NCI-H1694 treated with DMSO at 0.1 percent for 48 hours (cell line): Measurements from ENCODE around the gene TWF1.
"Not testable (repeated sequence)": the region's sequence is repeated elsewhere in the genome, so short reads cannot be mapped to it uniquely, and the experiment has no call there.

Experiments
- DNase-seq: peaks from one replicate; lab custom pipeline; 2025; lab: John Stamatoyannopoulos, UW

The TWF1 gene

GRCh38 chr12:43805860-43806736 is at the start of gene TWF1:
Gene TWF1 (minus strand): TSS chr12:43806317. CDS start chr12:43806245, 72 bp downstream.
- peak; percentile 47 for DNase-seq

DNA sequence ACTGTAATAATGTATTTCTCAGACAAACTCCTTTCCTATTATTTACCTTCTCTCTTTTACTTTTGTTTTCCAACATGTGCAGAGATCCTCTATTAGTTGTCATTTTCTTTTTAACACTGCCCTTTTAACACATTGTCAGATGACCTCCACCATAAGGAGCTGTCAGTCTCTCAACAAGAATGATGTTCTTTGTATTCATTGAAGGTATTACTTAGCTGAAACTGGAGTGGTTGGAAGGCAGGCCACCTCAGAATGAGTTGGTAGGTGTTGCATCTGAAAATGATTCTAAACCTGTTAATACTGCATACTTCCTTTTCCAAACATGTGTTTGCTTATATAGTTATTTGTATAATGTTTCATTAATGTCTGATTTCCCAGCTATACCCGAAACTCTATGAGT is 46.6 kb upstream of the TWF1 start:
- DNase-seq = no peak

DNA sequence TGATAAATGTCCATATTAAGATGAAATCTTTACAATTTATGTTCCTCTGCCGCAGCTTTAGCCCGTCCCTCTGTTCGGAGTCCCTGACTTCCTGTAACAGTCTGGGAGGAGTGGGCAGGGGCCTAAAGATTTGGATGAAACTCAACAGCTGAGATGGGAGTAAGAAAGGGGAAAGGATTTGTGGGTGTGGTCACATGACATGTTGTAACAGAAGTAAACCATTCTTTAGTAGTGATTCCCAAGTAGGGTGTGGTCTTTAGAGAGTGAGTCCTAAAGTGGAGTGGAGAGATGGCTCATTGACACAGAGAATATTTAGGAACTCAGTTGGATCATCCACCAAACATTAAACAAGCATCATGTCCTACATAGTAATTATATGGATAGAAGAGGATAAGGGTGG is 42.7 kb upstream of the TWF1 start:
- DNase-seq = no peak

DNA sequence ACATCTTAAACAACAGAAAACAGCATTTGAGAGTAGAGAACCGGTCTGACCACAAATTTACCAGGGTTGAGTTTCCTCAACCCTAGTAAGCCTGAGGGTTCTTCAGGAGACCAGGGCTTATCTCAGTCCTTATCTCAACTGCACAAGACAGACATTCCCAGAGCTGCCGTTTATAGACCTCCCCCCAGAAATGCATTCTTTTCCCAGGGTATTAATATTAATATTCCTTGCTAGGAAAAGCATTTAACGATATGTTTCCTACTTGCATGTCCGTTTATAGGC is 42.0 kb upstream of the TWF1 start:
- DNase-seq = no peak

DNA sequence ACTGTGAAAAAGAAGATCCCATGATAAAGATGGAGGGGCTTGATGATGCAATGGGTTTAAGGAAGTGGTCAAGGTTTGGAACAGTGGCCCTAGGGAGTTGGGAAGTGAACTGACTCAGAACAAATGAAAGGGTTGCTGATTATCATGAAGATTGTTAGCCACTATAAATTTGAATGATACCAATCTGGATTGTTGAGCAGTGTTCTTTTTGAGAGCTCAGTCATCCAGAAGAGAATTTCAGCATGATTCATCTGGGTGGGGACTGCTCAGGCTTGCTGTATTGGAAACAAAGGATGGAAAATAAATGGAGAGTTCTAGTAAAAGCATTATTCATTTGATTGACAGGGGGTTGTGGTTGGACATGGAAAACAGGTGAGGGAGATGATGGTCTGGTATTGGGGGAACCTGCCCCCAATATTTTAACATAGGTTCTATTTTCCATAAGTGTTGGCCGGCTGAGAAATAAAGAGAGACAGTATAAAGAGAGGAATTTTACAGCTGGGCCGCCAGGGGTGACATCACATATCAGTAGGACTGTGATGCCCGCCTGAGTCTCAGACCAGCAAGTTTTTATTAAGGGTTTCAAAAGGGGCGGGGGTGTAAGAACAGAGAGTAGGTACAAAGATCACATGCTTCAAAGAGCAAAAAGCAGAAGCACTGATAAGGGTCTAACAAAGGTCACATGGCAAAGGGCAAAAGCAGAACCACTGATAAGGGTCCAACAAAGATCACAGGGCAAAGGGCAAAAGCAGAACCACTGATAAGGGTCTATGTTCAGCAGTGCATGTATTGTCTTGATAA is 41.5 kb upstream of the TWF1 start:
- not testable (repeated sequence) for DNase-seq

DNA sequence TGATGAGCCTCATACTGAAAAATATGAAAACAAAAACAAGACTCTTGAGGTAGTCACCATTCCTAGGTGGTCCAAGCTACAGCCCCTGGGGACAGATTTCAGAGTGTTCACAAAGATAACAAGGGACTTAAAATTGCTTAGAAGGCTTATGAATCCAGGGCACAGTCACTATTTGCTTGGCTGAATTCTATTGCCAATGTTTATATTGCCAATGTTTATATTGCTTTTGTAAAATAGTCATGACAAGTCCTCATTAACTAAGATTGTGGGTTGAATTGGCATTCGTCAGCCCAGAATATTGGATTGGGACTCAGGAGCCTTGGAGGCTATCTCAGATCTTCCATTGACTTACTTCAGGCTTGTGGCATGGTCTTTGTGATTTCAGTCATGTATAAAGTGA is 36.1 kb upstream of the TWF1 start:
- no peak for DNase-seq

- no peak for DNase-seq
Observed at GRCh38 chr12:43841253-43841652, 35.1 kb upstream of the TWF1 start.

DNA sequence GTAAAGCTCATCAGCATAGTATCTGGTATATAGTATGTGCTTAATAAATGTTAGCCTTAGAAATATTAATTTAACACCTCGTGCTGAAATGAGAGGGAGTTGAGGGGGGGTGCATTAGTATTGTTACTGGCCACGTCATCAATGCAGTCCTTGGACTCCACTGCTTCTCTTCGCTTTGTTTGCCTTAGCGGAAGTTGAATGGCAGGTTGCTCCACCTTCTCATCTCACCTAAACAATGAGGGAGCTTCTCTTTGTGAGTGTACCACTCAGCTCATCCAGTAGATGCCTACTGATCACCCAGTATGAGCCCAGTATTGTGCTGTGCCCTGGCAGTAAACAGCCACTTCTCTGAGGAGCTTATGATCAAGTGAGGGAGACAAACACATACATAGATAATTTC is 34.2 kb upstream of the TWF1 start:
- no peak for DNase-seq

DNA sequence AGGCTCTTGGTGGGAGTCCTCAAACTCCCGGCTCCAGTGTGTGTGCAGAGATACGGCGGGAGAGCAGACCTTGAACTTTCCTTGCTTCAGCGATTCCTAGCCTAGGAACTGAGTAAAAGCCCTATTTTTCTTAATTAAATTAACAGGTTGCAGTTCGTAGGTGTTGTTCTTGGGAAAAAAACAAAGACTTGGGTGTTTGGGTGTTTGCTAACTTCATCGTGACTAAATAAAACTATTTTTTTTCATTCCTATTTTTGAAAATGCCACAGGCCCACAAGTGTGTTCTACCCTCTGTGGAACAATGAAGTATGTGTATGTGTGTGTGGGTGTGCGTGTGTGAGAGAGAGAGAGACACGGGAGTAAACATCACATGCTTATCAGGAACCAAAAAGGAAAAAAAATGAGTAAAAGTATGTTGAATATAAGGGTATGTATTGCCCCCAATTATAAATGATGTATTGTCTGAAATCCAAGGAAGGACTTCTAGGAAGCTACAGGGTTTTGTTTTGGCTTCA is 30.4 kb upstream of the TWF1 start:
- no peak for DNase-seq

- DNase-seq = no peak
Observed at GRCh38 chr12:43835656-43836474, 29.7 kb upstream of the TWF1 start, which contains the start of gene TMEM117. Gene TMEM117 (plus strand): TSS chr12:43836081.

DNA sequence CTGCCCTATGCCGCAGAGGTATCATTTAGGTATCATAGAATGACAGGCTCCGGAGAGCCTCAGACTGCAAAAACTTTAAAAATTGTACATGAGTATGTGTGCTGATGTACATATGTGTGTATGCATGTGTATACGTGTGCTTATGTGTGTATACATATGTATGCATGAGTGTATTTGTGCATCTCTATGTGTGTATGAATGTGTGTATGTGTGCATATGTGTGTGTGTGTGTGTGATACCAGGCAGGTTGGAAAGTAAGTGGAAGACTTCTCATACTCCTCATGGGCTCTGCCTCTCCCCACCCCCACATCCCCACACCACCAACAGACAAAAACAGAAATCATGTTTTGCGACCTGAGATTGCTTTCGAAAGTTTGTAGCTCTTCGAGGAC is 29.1 kb upstream of the TWF1 start:
- DNase-seq = no peak

DNA sequence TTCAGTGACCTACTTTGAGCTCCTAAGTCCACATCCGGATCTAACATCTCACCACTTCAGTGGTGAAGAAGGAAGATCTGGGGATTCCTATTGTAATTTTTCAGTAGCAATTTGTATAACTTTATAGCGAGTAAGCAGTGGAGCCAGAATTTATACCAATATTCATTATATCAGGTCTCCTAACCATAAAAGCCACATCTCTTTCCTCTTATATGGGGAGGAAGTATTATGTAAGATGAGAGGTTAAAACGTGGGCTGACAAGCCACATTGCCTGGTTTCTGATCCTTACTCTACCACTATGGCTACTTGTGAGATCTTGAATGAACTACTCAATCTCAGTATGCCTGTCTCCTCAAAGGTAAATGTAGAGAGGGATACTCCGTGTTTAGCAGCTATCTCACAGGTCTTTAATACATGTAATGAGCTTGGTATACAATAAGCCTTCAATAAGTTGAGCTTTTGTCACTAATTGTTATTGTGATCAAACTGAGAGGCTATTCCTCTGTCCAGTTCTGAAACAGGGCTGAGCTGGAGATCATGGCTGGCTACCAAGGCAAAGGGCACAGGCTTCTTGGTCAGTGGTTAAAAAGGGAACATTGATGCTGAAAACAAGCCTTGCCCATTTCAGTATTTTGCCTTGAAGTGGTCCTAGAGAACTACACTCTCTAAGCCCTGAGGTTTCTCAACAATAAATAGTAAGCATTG is 26.5 kb upstream of the TWF1 start:
- DNase-seq = no peak

GRCh38 chr12:43827093-43827492 is 21.0 kb upstream of the TWF1 start:
- no peak for DNase-seq

GRCh38 chr12:43826681-43827080 is 20.6 kb upstream of the TWF1 start:
- no peak for DNase-seq

DNA sequence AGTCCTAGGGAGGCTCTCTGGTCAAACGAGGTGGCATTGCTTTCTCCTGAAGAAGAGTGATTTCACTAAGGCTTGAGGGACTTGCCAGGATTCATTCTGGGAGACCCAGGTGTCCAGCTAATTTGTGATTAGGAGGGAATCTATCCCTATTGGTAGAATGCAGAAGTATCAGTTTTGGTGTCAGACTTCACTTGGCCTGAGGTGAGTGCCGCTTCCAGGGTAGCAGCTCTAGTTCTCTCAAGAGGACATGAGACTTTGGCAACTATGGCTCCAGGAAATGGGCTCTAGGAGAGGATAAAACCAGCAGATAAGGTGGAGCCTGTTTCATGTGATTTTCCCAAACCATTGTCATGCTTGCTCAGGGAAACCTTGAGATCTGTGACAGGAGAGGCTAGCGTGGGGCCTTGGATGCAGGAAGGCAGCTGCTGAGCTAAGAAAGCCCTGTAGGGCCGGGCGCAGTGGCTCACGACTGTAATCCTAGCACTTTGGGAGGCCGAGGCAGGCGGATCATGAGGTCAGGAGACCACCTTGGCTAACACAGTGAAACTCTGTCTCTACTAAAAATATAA is 18.2 kb upstream of the TWF1 start:
- DNase-seq = no peak

GRCh38 chr12:43816168-43816567 is 10.1 kb upstream of the TWF1 start:
- DNase-seq = no peak

GRCh38 chr12:43815416-43815815 is 9.3 kb upstream of the TWF1 start:
- no peak for DNase-seq

DNA sequence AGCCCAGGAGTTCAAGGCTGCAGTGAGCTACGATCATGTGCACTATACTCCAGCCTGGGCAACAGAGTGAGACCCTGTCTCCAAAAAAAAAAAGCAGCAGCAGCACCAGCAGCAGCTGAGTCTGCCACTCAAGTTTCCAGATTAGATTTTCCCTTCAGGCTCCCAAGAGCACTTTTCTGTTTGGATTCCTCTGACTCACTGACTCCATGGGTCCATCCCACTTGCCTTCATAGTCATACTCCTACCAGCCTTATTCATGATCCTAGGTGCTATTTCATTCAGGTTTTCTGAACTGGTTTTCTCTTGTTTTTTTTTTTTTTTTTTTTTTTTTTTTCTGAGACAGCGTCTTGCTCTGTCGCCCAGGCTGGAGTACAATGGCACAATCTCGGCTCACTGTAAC is 6.8 kb upstream of the TWF1 start:
- no peak for DNase-seq

DNA sequence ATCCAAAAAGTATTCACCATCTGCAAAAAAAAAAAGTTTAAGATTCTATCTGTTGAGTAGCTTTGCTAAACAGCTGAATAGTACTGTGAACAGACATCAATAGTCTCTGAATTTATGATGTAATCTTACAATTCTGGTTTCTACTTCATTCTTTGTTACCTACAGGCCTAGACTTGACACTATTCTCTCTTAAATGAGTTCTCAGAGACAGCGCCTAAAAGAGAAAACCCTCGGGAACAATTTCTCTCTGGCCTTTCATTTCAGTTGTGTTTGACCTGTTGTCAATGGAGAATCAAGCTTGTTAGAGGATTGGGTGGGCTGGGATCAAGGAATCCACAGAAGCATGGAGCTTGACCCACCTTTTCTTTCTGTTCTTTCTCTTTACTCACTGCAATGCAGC is 5.9 kb upstream of the TWF1 start:
- no peak for DNase-seq

GRCh38 chr12:43807386-43807785 is 1.3 kb upstream of the TWF1 start:
- DNase-seq = no peak

DNA sequence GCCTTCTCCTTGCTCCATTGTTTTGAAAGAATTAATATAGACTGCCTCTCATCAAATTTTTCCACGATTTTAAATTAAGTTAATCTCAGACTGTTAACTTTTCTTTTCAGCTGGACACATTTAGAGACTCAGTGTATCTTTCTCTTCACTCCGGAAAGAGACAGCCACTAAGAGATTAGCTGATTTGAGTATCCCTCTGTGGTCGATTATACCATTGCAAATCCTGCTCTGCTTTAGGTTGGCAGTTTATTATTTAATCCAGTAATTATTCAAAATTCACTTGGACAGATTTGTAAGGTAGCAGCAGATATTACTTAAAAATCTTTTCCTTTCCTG is 588 bp upstream of the TWF1 start:
- no peak for DNase-seq
